ENCODE measurements around the gene TULP4.
"Not testable (repeated sequence)": the region's sequence is repeated elsewhere in the genome, so short reads cannot be mapped to it uniquely, and the experiment has no call there.

Gene TULP4

DNA sequence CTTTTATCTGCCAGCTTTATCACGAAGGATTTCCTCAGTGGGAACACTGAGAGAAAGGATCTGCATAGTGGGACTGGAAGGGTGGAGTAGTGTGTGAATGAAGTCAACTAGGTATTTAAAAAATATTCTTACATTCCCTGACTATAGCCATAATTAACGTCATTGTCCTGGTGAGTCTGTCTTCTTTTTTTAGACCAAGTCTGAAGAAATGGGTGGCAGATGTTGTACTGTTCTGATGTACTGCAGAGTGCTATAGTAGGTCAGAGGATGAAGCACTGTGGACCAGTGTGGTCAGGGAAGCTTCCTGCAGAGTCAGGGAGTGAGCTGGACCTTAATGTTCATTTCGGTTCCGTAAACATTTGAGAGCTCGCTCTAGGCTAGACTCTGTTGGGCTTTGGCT, 11.9 kb downstream of the TULP4 start:
- no peak overlapping the region for H3K4me3 ChIP-seq (ENCODE audit: low read depth, low read length)

DNA sequence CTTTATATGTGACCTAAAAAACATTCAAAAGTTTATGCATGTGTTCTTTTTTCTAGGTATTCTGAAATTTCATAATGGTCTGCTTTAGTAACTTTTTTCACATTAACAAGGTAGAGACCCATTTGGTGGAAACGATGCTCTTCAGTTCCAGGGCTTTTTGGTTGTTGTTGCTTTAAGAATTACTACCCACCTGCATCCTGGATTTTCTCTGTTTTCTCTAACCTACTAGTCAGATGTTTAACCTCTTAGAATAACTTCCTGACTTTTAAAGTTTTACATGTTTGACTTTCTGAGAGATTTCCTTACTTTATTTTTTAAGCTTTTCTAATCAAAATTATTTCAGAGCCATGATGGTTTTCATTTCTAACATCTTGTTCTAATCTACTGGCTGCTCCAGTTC, 14.9 kb downstream of the TULP4 start:
- no peak overlapping the region for H3K4me3 ChIP-seq (ENCODE audit: low read depth, low read length)

- H3K4me3 ChIP-seq (ENCODE audit: low read depth, low read length): no peak overlapping the region
Observed at GRCh38 chr6:158328952-158329351, 16.7 kb downstream of the TULP4 start.

GRCh38 chr6:158329531-158329930, 17.3 kb downstream of the TULP4 start:
- H3K4me3 ChIP-seq (ENCODE audit: low read depth, low read length): no peak overlapping the region

DNA sequence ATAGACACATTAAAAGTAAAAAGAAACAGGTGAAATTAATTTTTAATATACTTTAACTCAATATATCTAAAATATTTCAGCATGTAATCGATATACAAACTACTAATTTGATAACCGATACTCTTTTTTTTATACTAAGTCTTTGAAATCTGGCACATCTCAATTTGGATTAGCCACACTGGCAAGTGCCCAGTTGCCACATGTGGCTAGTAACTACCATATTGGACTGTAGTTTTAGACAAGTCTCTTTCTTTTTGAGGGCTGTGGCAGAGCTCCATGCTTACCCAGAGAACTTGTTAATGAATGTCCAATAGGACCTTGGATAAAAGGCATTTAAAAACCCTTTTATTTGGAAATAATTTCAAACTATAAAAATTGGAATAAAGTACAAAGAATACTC, 17.8 kb downstream of the TULP4 start:
- no peak overlapping the region for H3K4me3 ChIP-seq (ENCODE audit: low read depth, low read length)

DNA sequence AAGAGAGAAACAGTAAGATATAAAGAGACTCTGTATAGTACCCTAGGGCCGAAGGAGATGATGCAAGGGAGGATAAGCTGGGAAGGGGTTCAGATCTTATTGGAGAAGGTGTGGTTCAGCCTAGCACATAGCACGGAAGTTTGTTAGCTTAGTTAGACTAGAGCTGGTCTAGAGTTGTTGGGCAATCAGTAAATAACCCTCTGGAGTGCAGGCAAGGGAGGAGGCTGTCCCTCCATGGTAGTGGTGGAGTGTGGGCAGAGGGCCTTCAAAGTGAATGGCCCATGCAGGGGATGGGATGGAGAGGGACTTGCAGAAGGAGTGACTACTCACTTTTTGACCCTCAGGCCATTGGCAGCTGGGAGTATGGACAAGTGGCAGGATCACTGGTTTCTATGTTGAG, 20.0 kb downstream of the TULP4 start:
- no peak overlapping the region for H3K4me3 ChIP-seq (ENCODE audit: low read depth, low read length)

DNA sequence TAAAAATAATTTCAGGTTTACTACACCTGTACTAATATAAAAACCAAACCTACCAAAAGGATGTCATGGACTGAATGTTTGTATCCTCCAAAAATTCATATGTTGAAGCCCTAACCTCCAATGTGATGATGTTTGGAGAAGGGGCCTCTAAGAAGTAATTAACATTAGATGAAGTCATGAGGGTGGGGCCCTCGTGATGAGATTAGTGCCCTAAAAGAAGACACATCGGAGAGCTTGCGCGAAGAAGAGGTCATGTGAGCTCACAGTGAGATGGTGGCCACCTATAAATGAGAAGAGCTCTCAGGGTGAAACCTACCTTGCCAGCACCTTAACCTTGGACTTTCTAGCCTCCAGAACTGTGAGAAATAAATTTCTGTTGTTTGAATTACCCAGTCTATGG, 20.8 kb downstream of the TULP4 start:
- no peak overlapping the region for H3K4me3 ChIP-seq (ENCODE audit: low read depth, low read length)

DNA sequence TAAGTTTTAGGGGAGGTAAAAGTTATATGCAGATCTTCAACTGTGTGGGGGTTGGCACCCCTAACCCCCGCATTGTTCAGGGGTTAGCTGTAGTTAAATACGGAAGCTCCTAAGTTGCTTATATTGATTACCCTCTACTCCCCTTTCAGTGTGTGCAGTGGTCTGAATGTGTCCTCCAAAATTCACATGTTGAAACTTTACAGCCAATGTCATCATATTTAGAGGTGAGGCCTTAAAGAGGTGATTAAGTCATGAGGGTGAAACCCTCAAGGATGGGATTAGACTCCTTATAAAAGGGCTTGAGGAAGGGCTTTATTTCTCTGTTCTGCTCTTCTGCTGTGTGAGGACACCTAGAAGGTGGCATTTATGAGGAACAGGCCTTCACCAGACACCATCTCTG, 22.3 kb downstream of the TULP4 start:
- no peak overlapping the region for H3K4me3 ChIP-seq (ENCODE audit: low read depth, low read length)

DNA sequence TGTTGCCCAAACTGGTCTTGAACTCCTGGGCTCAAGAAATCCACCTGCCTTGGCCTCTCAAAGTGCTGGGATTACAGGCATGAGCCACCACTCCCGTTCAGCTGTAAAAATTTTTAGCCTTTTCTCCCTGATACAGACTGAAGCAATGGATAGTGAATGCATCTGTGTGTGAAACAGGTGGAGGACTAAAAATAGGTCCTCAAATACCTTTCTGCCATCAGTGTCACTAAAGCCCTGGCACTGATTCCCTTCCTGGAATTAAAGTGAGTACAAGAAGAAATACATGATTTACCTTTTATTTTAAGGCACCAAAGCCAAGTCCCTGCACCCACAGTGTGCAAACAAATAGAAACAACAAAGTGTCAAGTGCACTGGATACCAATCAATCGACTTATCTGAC, 25.1 kb downstream of the TULP4 start:
- H3K4me3 ChIP-seq (ENCODE audit: low read depth, low read length): no peak overlapping the region

DNA sequence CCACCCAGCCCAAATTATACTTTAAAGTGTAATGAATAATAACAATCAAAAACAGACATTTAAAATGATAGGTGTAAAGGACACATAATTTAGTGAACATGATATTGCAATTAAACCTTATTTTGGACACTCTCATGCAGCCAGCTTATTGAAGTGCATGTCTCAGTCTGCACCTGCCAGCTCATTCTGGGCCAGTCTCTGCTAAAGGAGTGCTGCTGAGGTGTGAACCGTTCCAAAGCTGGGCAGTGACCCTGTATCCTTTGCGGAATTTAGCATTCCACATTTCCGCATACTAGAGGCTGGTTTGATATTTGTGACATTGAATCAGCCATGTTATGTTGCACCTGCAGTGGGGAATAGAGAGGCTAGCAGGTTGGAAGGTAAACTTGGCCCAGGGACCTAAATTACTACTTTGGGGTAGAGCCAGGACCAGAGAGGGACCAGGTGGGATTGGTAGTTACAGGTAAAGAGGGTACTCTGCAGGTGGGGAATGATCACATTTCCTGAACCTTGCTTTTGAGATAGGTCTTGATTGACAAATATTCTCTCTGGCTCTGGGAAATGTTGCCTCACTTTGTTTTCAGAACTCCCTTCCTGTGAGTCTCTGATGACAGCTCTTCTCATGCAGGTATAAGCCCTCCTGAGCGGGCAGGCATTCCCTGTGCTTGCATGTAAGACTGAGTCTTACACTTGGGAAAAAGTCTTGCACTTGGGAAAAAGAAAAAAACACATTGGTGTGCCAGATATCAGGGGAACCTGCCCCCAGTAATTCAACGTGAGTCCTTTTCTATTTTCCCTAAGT, 26.2 kb downstream of the TULP4 start:
- no peak overlapping the region for H3K4me3 ChIP-seq (ENCODE audit: low read depth, low read length)

GRCh38 chr6:158339197-158339596, 26.9 kb downstream of the TULP4 start:
- H3K4me3 ChIP-seq (ENCODE audit: low read depth, low read length): not testable (repeated sequence)

DNA sequence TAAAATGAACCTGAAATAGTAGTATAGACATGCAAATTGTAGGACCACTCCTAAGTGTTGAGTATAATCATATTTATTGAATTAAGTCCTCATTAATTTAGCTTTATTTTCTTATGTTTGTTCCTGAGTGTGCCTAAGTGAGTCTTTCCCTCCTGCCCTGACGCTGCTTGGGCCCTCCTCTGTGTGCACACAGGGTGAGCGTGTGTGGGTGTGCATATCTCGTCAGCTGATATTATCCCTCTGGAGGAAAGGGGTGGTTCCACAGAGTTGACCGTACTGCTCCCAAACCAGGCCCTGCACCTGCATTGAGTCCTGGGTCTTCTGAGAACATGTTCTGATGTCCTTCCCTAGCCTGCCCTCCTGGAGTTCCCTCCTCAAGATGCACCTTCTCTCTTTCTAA, 28.0 kb downstream of the TULP4 start:
- H3K4me3 ChIP-seq (ENCODE audit: low read depth, low read length): no peak overlapping the region

DNA sequence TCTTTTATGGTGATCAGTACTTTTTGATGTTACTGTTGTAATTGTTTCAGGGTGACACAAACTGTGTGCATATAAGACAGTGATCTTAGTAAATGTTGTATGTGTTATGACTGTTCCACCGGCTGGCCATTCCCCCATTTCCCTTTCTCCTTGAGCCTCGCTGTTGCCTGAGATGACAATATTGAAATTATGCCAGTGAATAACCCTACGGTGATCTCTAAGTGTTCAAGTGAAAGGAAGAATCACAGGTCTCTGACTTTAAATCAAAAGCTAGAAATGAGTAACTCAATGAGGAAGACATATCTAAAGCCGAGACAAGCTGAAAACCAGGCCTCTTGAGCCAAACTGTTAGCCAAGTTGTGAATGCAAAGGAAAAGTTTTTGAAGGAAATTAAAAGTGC, 32.3 kb downstream of the TULP4 start:
- H3K4me3 ChIP-seq (ENCODE audit: low read depth, low read length): no peak overlapping the region

GRCh38 chr6:158345444-158345843, 33.2 kb downstream of the TULP4 start:
- not testable (repeated sequence) for H3K4me3 ChIP-seq (ENCODE audit: low read depth, low read length)

DNA sequence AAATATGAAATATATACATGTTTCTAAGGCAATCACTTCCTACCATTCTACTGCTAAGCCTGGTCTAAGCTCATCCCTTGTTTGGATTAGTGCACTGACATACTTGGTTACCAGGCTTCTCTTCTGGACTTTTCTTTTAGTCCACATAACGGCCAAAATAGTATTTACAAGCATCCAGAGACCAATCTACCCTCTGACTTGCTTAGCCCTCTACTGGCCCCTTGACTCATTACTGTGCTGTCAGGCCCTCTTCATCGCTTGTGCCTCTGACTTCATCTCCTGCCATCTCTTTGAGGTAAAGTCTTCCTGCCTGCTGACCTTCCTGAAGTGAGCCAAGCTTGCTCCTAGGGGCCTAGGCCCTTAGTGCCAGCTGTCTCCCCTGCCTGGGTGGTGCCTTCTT, 35.1 kb downstream of the TULP4 start:
- no peak overlapping the region for H3K4me3 ChIP-seq (ENCODE audit: low read depth, low read length)

GRCh38 chr6:158348737-158349504, 36.7 kb downstream of the TULP4 start:
- not testable (repeated sequence) for H3K4me3 ChIP-seq (ENCODE audit: low read depth, low read length)

GRCh38 chr6:158349505-158350275, 37.4 kb downstream of the TULP4 start:
- not testable (repeated sequence) for H3K4me3 ChIP-seq (ENCODE audit: low read depth, low read length)

GRCh38 chr6:158350731-158351130, 38.5 kb downstream of the TULP4 start:
- H3K4me3 ChIP-seq (ENCODE audit: low read depth, low read length): not testable (repeated sequence)

- no peak overlapping the region for H3K4me3 ChIP-seq (ENCODE audit: low read depth, low read length)
Observed at GRCh38 chr6:158353883-158354877, 41.9 kb downstream of the TULP4 start.
